GM18505 (cell line): ENCODE measurements around the gene ORC6.

Experiments used
- ATAC-seq: cut with Tn5 transposase; IDR thresholded peaks from one replicate; pipeline ENCODE4 v1.9.1; 2021; ENCODE audit not compliant: unreplicated experiment
- POLR2A ChIP-seq: IDR thresholded peaks from 4 replicates; pipeline ENCODE4 v1.6.1; 2011; ENCODE audit warnings: borderline replicate concordance; ENCODE audit not compliant: insufficient read depth, insufficient read length; ENCODE audit errors: extremely low read depth

The ORC6 gene

DNA sequence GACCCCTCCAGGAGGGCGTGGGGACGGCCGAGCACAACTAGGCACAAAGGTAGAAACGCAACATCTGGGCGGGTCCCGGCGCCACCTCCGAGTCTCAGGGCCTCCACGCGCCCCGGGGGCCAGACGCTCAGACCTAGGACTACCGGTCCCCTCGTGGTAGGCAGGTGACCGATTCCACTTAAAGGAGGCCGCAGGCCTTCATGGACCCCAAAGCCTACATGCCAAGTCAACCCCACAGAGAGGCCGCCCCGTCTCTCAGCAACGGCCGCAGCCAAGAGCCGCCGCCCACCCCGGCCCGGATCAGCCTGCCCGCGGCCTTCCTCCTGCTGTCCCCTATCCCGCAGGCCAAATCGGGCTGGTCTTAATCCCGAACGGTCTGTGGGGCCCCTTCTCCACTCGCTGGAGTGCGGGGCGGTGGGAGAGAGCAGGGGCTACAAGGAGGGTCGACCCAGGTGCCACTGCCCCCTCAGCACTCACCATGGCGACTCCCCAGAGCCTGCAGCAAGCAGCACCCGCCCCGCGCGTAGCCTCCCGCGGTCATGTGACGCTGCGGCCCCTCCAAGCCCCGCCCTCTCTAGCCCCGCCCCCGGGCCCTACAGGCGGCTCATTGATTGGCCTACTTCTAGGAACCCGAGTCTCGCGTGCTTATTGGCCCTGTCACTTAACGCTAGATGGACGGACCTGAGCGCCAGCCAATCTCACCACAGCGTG, 650 bp upstream of the ORC6 start, which contains the start of gene VPS35:
Gene VPS35, minus strand, starts transcription at position 525 of the 711 bp plus-strand sequence. Its CDS starts 45 bp downstream, at position 480.
- peak; percentile 58 for TF ChIP-seq POLR2A
- peak; percentile 78 for ATAC-seq

DNA sequence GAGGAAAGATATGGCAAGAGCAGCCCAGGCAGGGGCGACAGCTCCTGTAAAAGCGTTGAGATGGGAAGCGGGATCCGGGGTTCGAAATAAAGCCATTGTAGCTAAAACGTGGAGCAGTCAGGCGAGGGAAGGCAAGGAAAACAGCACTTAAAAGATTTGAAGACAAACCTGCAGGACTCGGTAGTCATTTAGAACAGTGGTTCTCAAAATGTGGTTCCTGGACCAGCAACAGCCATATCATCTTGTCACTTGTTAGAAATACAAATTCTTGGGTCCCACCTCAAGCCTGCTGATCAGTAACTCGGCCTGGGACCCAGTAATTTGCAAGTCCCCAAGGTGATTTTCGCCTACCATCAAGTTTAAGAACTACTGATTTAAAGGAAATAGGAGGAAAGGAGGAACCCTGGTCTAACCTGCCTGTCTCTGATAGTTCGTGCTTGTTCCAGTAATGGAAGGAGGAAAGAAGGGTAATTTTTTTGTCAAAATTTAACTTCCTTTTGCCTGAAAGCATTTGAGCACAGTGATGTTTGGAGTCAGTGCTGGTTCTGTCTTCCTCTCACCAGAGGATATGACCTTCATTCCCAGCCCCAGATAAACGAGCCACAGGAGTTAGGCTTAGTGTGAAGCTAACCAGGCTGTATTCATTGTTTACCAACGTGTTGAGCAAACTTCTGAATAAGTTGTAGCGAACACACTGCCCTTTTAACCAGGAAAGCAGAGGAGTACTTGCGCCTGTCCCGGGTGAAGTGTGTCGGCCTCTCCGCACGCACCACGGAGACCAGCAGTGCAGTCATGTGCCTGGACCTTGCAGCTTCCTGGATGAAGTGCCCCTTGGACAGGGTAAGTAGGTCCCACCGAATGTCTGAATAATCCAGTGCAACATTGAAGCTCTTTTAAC, 1.1 kb downstream of the ORC6 start:
- TF ChIP-seq POLR2A, result no peak

DNA sequence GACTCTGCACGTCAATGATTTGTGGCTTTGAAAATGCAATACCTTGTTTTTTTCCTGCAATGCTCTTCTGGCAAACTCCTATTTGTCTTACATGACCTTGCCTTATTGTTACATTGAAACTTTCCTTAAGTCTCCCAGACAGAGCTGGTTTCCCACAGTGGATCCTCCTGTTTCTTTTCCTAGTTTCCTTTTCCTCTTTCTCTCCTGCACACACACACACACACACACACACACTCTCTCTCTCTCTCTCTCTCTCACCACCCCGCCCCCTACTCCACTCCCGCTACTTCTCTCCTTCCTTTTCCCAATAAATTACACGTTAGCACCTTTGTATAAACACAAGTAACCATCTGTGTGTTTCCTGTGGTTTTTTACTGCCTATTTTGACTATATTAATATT, 2.3 kb downstream of the ORC6 start:
- no peak for ATAC-seq
- TF ChIP-seq POLR2A, result no peak

More for the DNA sequence above, 1.1 kb downstream of the ORC6 start:
- no peak for ATAC-seq

DNA sequence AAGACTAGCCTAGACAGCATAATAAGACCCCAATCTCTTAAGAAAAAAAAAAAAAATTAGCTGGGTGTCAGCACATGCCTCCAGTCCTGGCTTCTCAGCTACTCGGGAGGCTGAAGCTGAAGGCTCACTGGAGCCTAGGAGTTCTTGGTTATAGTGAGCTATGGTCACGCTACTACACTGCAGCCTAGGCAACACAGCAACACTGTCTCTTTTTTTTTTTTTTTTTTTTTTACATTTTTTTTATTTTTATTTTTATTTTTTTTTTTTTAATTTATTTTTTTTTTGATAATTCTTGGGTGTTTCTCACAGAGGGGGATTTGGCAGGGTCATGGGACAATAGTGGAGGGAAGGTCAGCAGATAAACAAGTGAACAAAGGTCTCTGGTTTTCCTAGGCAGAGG, 4.1 kb downstream of the ORC6 start:
- no peak for TF ChIP-seq POLR2A
- ATAC-seq, result no peak

DNA sequence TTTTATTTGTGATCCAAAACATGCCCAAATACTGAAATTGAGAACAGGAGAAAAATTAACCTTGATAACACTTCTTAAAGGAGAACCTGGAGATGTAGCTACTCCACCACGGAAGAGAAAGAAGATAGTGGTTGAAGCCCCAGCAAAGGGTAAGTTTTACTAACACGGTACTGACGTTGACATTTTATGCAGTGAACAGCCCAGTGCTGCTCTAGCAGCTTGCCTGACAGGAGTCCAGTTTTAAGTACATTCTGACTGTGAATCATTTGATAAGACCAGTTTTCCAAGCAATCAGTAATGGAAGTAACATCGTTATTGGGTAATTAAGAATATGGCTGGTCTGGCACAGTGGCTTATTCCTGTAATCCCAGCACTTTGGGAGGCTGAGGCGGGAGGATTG, 6.5 kb downstream of the ORC6 start:
- TF ChIP-seq POLR2A, result no peak
- ATAC-seq, result no peak

GRCh38 chr16:46696957-46697356, 7.5 kb downstream of the ORC6 start:
- no peak for TF ChIP-seq POLR2A
- ATAC-seq, result no peak

GRCh38 chr16:46700048-46700447, 10.6 kb downstream of the ORC6 start:
- TF ChIP-seq POLR2A, result no peak
- ATAC-seq, result no peak

DNA sequence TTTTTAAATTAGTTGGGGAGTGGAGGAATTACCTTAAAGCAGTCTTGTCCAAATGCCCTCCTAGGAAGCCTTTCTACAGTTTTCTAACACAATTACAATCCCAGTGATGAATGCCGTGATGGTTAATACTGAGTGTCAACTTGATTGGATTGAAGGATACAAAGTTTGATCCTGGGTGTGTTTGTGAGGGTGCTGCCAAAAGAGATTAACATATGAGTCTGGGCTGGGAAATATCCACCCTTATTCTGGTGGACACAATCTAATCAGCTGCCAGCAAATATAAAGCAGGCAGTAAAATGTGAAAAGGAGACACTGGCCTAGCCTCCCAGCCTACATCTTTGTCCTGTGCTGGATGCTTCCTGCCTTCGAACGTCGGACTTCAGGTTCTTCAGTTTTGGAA, 12.2 kb downstream of the ORC6 start:
- no peak for ATAC-seq
- TF ChIP-seq POLR2A, result no peak

DNA sequence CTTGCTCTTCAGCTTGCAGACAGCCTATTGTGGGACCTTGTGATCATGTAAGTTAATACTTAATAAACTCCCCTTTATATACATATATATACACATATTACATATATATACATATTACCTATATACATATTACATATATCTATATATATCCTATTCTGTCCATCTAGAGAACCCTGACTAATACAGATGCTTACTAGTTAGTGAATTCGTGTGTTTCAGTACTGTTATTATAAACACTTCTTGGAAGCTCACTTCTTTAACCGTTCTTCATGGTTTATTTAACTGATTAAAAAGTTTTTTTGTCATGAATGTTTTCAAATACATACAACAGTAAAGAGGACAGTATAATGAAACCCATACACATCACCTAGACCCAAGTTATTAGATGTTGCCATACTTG, 12.6 kb downstream of the ORC6 start:
- ATAC-seq, result no peak
- TF ChIP-seq POLR2A, result no peak

DNA sequence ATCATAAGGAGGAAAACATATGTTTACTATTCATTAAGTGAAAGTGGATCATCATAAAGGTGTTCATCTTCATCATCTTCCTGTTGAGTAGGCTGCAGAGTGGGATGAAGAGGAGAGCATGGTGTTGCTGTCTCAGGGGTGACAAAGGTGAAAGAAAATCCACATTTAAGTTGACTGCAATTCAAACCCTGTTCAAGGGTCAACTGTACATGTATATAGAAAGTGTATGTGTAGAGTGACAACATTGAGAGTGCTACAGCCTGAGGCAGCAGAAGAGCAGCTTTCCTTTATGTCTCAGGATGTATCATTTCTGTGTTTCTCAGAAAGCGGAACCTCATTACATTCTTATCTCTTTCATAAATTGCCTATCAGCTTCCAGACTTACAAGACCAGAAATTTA, 17.2 kb downstream of the ORC6 start:
- ATAC-seq, result no peak
- no peak for TF ChIP-seq POLR2A

DNA sequence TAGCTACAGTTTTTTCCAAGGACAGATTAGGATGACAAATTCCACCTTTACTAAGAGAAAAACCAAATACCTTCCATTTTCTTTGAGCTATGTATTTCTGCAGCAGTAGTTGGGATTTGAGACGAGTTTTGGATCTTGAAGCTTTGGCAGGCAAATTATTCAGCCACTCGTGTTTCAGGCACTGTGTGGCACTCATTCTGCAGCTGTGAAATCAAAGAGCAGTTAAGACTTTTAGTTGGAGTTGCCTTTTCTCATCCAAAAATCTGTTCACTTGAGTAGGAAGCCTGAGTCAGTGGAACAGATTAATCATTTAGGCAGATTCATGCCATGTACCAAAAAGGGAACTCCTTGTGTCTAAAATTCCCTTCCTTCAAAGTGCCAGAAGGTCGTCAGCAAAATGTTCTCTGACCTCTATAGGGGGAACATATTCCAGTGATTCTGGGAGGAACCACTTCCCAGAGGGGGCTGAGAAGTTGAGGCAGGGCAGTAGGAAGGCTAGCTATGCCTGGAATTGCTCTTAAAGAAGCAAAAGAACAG, 20.1 kb downstream of the ORC6 start:
- TF ChIP-seq POLR2A, result no peak
- no peak for ATAC-seq

GRCh38 chr16:46711106-46712058, 21.9 kb downstream of the ORC6 start:
- no peak for TF ChIP-seq POLR2A
- no peak for ATAC-seq

DNA sequence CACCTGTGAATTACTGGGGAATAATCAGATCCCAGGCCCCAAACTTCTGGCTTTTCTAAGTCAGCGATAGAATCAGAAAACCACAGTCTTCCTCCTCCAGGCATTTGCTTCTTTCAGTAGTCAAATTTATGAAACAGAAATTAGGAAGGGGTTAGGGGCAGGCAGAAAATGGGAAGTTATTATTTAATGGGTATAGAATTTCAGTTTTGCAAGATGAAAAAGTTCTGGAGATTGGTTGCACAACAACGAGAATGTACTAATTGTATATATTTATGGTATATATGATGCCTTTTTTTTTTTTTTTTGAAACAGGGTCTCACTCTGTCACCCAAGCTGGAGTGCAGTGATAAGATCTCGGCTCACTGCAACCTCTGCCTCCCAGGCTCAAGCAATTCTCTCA, 23.5 kb downstream of the ORC6 start:
- ATAC-seq, result no peak
- TF ChIP-seq POLR2A, result no peak

DNA sequence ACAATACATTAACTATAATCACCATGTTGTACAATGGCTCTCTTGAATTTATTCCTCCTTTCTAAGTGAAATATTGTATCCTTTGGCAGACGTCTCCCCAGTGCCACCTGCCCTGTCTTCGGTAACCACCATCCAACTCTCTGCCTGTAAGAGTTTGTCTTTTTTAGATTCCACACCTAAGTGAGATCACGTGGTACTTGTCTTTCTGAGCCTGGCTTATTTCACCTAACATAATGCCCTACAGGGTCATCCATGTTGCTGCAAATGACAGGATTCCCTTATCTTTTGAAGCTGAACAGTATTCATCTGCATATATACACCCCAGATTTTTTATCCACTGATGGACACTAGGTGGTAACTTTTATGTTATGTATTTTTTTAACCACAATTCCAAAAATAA, 24.2 kb downstream of the ORC6 start:
- TF ChIP-seq POLR2A, result no peak
- no peak for ATAC-seq
